Gastrocnemius medialis (tissue), 4 donors: Measurements from ENCODE around the gene ZBTB46. TPM values are rescaled to one million over a fixed set of nuclear protein-coding genes. Genes with fewer than 3 reads are reported as not detected.

Source experiments
- ATAC-seq, 2 donors: fragments of 150-250 bp; one replicate each; pipeline ENCODE4 v1.9.1; 2016
- DNase-seq, 2 donors: peaks; one replicate each; pipeline ENCODE4 v3.0.0-alpha.2; 2019
- H3K27ac ChIP-seq, 4 donors: fragments of 200-600 bp; sonication (generic); 1 replicate in 1 of 4; 2 replicates in 3 of 4; pipeline ENCODE4 v1.5.1; 2016 to 2018; ENCODE audit warnings: mild to moderate bottlenecking in 2 of 4, moderate library complexity in 1 of 4
- H3K27me3 ChIP-seq, 3 donors: fragments of 200-600 bp; sonication (generic) in 2 of 3; 1 replicate in 1 of 3; 2 replicates in 2 of 3; pipeline versions ENCODE4 v1.5.1 to v1.6.0; 2016 to 2019; ENCODE audit warnings: mild to moderate bottlenecking in 1 of 3, moderate library complexity in 1 of 3
- H3K36me3 ChIP-seq, 2 donors: fragments of 200-600 bp; sonication (generic) in 1 of 2; one replicate each; pipeline ENCODE4 v1.5.1; 2017 to 2018
- H3K4me1 ChIP-seq, 2 donors: fragments of 200-600 bp; sonication (generic) in 1 of 2; one replicate each; pipeline ENCODE4 v1.5.1; 2016 to 2017; ENCODE audit warnings: mild to moderate bottlenecking in 2 of 2
- H3K4me3 ChIP-seq, 4 donors: fragments of 200-600 bp; sonication (generic) in 3 of 4; 1 replicate in 1 of 4; 2 replicates in 3 of 4; pipeline ENCODE4 v1.5.1; 2016 to 2019; ENCODE audit warnings: mild to moderate bottlenecking in 2 of 4
- H3K9me3 ChIP-seq, 3 donors: fragments of 200-600 bp; sonication (generic) in 2 of 3; 1 replicate in 1 of 3; 2 replicates in 2 of 3; pipeline ENCODE4 v1.5.1; 2016 to 2019
- POLR2A ChIP-seq, 2 donors: fragments of 450-650 bp; IDR thresholded peaks; one replicate each; pipeline ENCODE4 v1.6.1; 2017; ENCODE audit warnings: antibody characterized with exemption in 2 of 2, mild to moderate bottlenecking in 2 of 2, moderate library complexity in 2 of 2
- in situ Hi-C, 4 donors: fragments of 200-750 bp; cut with MboI; loops; one replicate each; pipeline versions ENCODE4 v1.15.0 to v1.8.0; 2017; ENCODE audit warnings: low sequenced_read_pairs in 4 of 4
- intact Hi-C: fragments of 100-400 bp; cut with DNase I; formaldehyde crosslinking; loops from one replicate; pipeline ENCODE4 v1.15.1; 2023; ENCODE audit warnings: low total_unique reads
- total RNA-seq, 4 donors: library from RNA; depleted of rRNA; stranded (reverse); fragments of >200 nt; gene quantifications; one replicate each; pipeline versions ENCODE4 v1.1.0 to v1.2.3, GENCODE V29; 2016
- TF ChIP-seq, protein P1 (sequence below), 5 experiments: fragments of 450-650 bp in 3 of 5; fragments of 200-600 bp in 2 of 5; sonication (generic) in 2 of 5; IDR thresholded peaks in 4 of 5; conservative IDR thresholded peaks in 1 of 5; 1 replicate in 4 of 5; 2 replicates in 1 of 5; pipeline ENCODE4 v1.5.1; 2016 to 2019; ENCODE audit warnings: antibody characterized with exemption in 5 of 5, mild to moderate bottlenecking in 3 of 5, moderate library complexity in 3 of 5

ZBTB46 gene
- total RNA-seq, 4 donors from 2014 or later: 4.3 to 7.1 (median 5.6) TPM

DNA sequence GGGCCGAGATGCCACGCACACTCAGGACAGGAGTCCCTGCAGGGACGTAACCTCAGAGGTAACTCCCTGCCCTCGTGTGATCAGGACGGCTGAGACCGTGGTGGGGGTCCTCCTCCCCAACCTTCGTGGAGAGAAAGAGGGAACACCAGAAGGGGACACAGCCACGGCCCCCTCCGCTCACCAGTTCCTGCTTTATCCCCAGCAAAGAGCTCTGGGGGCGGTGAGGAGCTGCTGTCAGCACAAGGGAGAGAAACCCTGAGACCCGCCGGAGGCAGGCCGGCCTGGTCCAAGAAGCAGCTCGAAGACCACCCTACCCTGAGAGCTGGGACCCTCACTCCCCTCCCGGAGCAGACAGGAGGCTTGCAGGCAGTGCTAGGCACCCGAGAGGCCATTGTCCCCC, 47.1 kb downstream of the ZBTB46 start:
- intact Hi-C loops: no loop called here
- no peaks in the 10 kb centered on the region for H3K27me3 ChIP-seq
- peaks cover 0 to 7% of the 10 kb centered on the region in 2 donors for H3K4me1 ChIP-seq
- in situ Hi-C loops: loop anchor here in 2 of 4 donors (10.0 kb wide), 2 partner anchors 81 to 191 kb away; partner anchors contain the start of genes ABHD16B (in 1 of the 2), SAMD10 (in 1 of the 2) and TPD52L2 (in 1 of the 2)
- H3K27ac ChIP-seq: no peak overlapping the region
- no peaks in the 10 kb centered on the region for H3K36me3 ChIP-seq
- DNase-seq: no peak
- no peaks in the 10 kb centered on the region for H3K9me3 ChIP-seq
- no peak overlapping the region for H3K4me3 ChIP-seq
- ATAC-seq: no peak
- TF ChIP-seq, protein P1, sequence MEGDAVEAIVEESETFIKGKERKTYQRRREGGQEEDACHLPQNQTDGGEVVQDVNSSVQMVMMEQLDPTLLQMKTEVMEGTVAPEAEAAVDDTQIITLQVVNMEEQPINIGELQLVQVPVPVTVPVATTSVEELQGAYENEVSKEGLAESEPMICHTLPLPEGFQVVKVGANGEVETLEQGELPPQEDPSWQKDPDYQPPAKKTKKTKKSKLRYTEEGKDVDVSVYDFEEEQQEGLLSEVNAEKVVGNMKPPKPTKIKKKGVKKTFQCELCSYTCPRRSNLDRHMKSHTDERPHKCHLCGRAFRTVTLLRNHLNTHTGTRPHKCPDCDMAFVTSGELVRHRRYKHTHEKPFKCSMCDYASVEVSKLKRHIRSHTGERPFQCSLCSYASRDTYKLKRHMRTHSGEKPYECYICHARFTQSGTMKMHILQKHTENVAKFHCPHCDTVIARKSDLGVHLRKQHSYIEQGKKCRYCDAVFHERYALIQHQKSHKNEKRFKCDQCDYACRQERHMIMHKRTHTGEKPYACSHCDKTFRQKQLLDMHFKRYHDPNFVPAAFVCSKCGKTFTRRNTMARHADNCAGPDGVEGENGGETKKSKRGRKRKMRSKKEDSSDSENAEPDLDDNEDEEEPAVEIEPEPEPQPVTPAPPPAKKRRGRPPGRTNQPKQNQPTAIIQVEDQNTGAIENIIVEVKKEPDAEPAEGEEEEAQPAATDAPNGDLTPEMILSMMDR (IDR thresholded peaks at IDR 0.05 in 4 of 5, conservative IDR thresholded peaks at IDR 0.05 in 1 of 5): no peak
- no peak for TF ChIP-seq POLR2A (IDR thresholded peaks at IDR 0.05)

DNA sequence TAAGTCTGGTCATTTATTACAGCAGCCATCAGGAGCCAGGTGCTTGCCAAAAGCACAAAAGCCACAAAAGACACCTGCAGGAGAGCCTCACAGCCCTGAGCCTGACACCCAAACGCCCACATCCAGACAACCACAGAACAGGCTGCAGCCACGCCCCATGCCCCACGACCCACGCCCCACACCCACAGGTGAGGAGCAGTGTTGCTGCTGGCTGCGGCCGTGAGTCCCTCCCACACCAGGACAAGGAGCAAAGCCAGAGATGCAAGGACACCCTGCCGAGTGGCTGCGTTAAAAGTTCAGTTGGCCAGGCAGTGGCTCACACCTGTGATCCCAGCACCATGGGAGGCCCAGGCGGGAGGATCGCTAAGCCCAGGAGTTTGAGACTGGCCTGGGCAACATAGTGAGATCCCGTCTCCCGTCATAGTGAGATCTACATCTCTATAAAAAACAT, 48.5 kb downstream of the ZBTB46 start:
- no peak for ATAC-seq
- no peak for TF ChIP-seq POLR2A (IDR thresholded peaks at IDR 0.05)
- TF ChIP-seq, protein P1 (IDR thresholded peaks at IDR 0.05 in 4 of 5, conservative IDR thresholded peaks at IDR 0.05 in 1 of 5): no peak
- in situ Hi-C loops: loop anchor here in 2 of 4 donors (10.0 kb wide), 2 partner anchors 82 to 192 kb away; partner anchors contain the start of genes ABHD16B (in 1 of the 2), SAMD10 (in 1 of the 2) and TPD52L2 (in 1 of the 2)
- Histone ChIP-seq H3K27ac (no peak overlapping the region), H3K36me3 (no peaks in the 10 kb centered on the region), H3K4me1 (peaks cover 0 to 5% of the 10 kb centered on the region in 2 donors), H3K9me3 (no peaks in the 10 kb centered on the region), H3K27me3 (no peaks in the 10 kb centered on the region), H3K4me3 (no peak overlapping the region)
- intact Hi-C loops: no loop called here
- no peak for DNase-seq

DNA sequence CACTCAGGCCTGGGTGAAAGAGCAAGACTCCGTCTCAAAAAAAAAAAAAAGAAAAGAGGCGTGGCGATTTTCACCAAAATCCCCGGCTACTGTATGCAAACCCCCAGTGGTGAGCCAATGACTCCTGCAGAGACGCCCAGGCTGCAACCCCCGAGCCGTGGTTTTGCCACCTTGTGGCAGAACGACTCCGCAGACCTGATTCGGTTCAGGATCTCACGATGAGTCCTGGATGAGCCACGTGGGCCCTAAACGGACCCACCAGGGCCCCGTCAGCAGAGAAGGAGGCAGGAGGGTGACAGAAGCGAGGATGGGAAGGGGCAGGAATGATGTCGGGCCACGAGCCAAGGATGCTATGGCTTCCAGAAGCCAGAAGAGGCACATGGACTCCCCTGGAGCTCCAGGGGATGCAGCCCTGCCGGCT, 49.0 kb downstream of the ZBTB46 start:
- in situ Hi-C loops (loop anchor here in 2 of 4 donors (10.0 kb wide), 2 partner anchors 83 to 193 kb away; partner anchors contain the start of genes ABHD16B (in 1 of the 2), SAMD10 (in 1 of the 2) and TPD52L2 (in 1 of the 2)), intact Hi-C loops (no loop called here)
- ATAC-seq: no peak

DNA sequence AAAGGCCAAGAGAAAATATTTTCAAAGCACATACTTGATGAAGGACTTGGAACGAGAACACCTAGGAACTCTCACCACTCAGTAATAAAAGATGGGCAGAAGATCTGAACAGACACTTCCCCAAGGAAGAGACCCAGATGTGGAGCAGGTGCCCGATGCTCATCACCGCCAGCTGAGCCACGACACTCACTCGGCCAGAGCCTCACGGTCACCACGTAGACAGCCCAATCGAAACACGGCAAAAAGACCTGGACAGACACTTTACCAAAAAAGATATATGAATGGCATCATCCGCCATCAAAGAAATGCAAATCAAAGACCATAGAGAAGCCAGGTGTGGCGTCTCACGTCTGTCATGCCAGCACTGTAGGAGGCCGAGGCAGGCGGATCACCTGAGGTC, 49.9 kb downstream of the ZBTB46 start:
- Histone ChIP-seq H3K4me3 (no peak overlapping the region), H3K4me1 (no peaks in the 10 kb centered on the region), H3K36me3 (no peaks in the 10 kb centered on the region), H3K9me3 (no peaks in the 10 kb centered on the region), H3K27ac (no peak overlapping the region), H3K27me3 (no peaks in the 10 kb centered on the region)
- in situ Hi-C loops: loop anchor here in 2 of 4 donors (10.0 kb wide), 2 partner anchors 84 to 194 kb away; partner anchors contain the start of genes ABHD16B (in 1 of the 2), SAMD10 (in 1 of the 2) and TPD52L2 (in 1 of the 2)
- TF ChIP-seq, protein P1 (IDR thresholded peaks at IDR 0.05 in 4 of 5, conservative IDR thresholded peaks at IDR 0.05 in 1 of 5): no peak
- no peak for TF ChIP-seq POLR2A (IDR thresholded peaks at IDR 0.05)
- no peak for DNase-seq
- no peak for ATAC-seq
- intact Hi-C loops: no loop called here

More for the DNA sequence above, 49.0 kb downstream of the ZBTB46 start:
- no peaks in the 10 kb centered on the region for H3K9me3 ChIP-seq
- H3K4me1 ChIP-seq: peaks cover 0 to under 1% of the 10 kb centered on the region in 2 donors
- TF ChIP-seq, protein P1 (IDR thresholded peaks at IDR 0.05 in 4 of 5, conservative IDR thresholded peaks at IDR 0.05 in 1 of 5): no peak
- no peak overlapping the region for H3K4me3 ChIP-seq
- H3K27ac ChIP-seq: no peak overlapping the region
- no peaks in the 10 kb centered on the region for H3K36me3 ChIP-seq
- DNase-seq: no peak
- H3K27me3 ChIP-seq: no peaks in the 10 kb centered on the region
